ENCODE data around the gene ZNF616.

ZNF616 gene

GRCh38 chr19:52142001-52142595, 2.4 kb upstream of the ZNF616 start:
- ChIA-PET CTCF (interaction anchor here (0.9 kb wide), 1 partner anchor 47 kb away, joined by 4 read pairs; no protein-coding TSS in a partner anchor), POLR2A (interaction anchor here (0.6 kb wide), 1 partner anchor 47 kb away, joined by 3 read pairs; the partner anchor contains the start of gene PPP2R1A)
- DNase-seq (ENCODE audit: extremely low spot score): no peak

DNA sequence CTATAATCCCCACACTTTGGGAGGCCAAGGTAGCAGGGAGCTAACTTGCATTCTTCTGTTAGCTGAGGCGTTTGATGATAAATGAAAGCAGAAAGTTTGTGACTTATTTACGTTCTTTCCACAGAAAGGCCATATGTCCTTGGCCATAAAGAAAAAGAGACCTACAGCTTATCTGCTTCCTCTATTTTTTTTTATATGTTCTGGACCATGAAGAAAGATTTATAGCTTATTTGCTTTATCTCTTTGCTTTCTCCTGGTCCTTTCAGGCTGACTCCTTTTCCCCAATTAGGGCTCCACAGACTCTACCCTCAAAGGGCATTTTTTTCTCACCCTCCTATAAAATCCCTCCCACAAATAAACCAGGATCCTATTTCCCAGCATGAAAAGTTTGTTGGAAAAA, 1.5 kb upstream of the ZNF616 start:
- TF ChIP-seq L3MBTL2 (conservative IDR thresholded peaks at IDR 0.05) (no peak), HDGF (IDR thresholded peaks at IDR 0.05; ENCODE audit: borderline replicate concordance) (no peak), TARDBP (IDR thresholded peaks at IDR 0.05) (no peak), LEF1 (IDR thresholded peaks at IDR 0.05; ENCODE audit: borderline replicate concordance) (no peak), SUZ12 (IDR thresholded peaks at IDR 0.05) (no peak), PKNOX1 (IDR thresholded peaks at IDR 0.05) (no peak), CTBP1 (IDR thresholded peaks at IDR 0.05; ENCODE audit: borderline replicate concordance) (no peak), BHLHE40 (IDR thresholded peaks at IDR 0.05; ENCODE audit: borderline replicate concordance) (no peak), FOXM1 (IDR thresholded peaks at IDR 0.05; ENCODE audit: borderline replicate concordance) (no peak), FOXK2 (IDR thresholded peaks at IDR 0.05) (no peak)
- ChIA-PET CTCF (interaction anchor here (0.9 kb wide), 1 partner anchor 48 kb away, joined by 4 read pairs; no protein-coding TSS in a partner anchor), POLR2A (interaction anchor here (0.6 to 1.2 kb wide), 2 partner anchors 48 kb away, joined by 3 to 7 read pairs; partner anchors contain the start of gene PPP2R1A)
- DNase-seq (ENCODE audit: extremely low spot score): no peak

More at GRCh38 chr19:52142001-52142595, 2.4 kb upstream of the ZNF616 start:
- TF ChIP-seq L3MBTL2 (conservative IDR thresholded peaks at IDR 0.05) (no peak), TARDBP (IDR thresholded peaks at IDR 0.05) (no peak), HDGF (IDR thresholded peaks at IDR 0.05; ENCODE audit: borderline replicate concordance) (no peak), ELF4 (IDR thresholded peaks at IDR 0.05) (no peak), SP1 (IDR thresholded peaks at IDR 0.05) (no peak)

GRCh38 chr19:52140032-52140710, 433 bp upstream of the ZNF616 start:
- POLR2A ChIA-PET: interaction anchor here (1.2 kb wide), 1 partner anchor 49 kb away, joined by 7 read pairs; the partner anchor contains the start of gene PPP2R1A
- CTCF ChIA-PET: interaction anchor here (1.1 kb wide), 1 partner anchor 49 kb away, joined by 5 read pairs; no protein-coding TSS in a partner anchor
- DNase-seq (ENCODE audit: extremely low spot score): peak; percentile 98
- TF ChIP-seq ELF4 (IDR thresholded peaks at IDR 0.05): no peak; the same call in 1 of the 2 replicates
- no peak for TF ChIP-seq CTBP1 (IDR thresholded peaks at IDR 0.05; ENCODE audit: borderline replicate concordance)
- no peak for TF ChIP-seq ZNF384 (IDR thresholded peaks at IDR 0.05)
- no peak for TF ChIP-seq ARNT (IDR thresholded peaks at IDR 0.05)
- no peak for TF ChIP-seq PKNOX1 (IDR thresholded peaks at IDR 0.05)
- TF ChIP-seq NFRKB (IDR thresholded peaks at IDR 0.05): no peak
- TF ChIP-seq HDGF (IDR thresholded peaks at IDR 0.05; ENCODE audit: borderline replicate concordance): no peak
- no peak for TF ChIP-seq SUZ12 (IDR thresholded peaks at IDR 0.05)
- TF ChIP-seq FOXK2 (IDR thresholded peaks at IDR 0.05): no peak
- no peak for TF ChIP-seq TARDBP (IDR thresholded peaks at IDR 0.05)
- TF ChIP-seq FOXA1 (IDR thresholded peaks at IDR 0.05): no peak
- TF ChIP-seq L3MBTL2 (conservative IDR thresholded peaks at IDR 0.05): no peak; the same call in 1 of the 2 replicates
- no peak for TF ChIP-seq FOXM1 (IDR thresholded peaks at IDR 0.05; ENCODE audit: borderline replicate concordance)
- TF ChIP-seq BHLHE40 (IDR thresholded peaks at IDR 0.05; ENCODE audit: borderline replicate concordance): no peak

DNA sequence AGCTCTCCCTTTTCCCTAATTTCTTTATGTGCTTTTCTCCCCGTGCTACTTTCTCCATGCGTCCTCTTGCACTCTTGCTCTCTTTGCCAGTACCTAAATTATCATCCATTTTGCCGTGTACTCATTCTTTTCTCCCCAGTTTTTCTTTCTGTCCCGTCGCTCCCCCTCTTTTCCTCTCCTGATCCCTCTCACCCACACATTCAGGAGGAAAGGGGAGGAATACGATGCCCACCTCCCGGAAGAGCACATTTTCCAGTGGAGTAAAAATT, 821 bp downstream of the ZNF616 start:
- CTCF ChIA-PET: no interaction called here
- DNase-seq (ENCODE audit: extremely low spot score): no peak
- POLR2A ChIA-PET: interaction anchor here (1.1 kb wide), 1 partner anchor 98 kb away, joined by 3 read pairs; no protein-coding TSS in a partner anchor
- TF ChIP-seq LEF1 (IDR thresholded peaks at IDR 0.05; ENCODE audit: borderline replicate concordance): no peak
- TF ChIP-seq FOXA1 (IDR thresholded peaks at IDR 0.05): no peak
- no peak for TF ChIP-seq ELF4 (IDR thresholded peaks at IDR 0.05)
- TF ChIP-seq FOXM1 (IDR thresholded peaks at IDR 0.05; ENCODE audit: borderline replicate concordance): no peak
- TF ChIP-seq PKNOX1 (IDR thresholded peaks at IDR 0.05): no peak
- TF ChIP-seq SP1 (IDR thresholded peaks at IDR 0.05): no peak
- TF ChIP-seq TARDBP (IDR thresholded peaks at IDR 0.05): no peak

DNA sequence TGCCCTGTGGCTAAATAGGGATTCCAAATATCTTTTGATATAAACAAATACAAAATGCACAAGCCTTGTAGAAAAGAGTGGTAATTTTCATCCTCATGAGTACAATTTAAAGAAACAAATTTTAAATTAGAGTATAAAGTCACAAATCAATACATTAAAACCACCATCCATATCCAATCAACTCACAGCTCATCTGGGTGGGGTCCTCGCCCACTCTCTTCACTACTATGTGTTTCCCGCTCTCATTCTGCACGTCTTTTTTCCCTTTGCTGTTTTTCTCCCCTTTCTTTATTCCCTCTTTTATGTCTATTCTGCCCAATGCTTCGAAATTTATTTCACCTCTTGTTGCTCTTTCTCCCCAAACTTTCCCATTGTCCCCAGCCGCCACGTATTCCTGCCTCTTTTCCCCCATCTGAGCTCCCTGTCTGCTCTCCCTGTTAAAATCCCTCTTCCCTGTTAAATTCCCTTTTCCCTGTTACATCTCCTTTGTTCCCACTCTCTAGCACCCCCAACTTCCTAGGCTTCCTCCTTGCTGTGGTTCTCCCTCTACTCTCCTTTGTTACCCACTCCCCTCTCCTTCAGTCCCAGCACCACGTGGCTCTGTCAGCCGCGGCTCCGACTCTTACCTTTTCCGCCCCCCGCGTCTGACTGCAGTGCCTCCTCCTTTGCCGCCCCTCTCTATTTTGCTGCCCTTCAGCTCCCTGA, 1.3 kb downstream of the ZNF616 start:
- TF ChIP-seq ZNF384 (IDR thresholded peaks at IDR 0.05): no peak
- peak; percentile 65 for TF ChIP-seq L3MBTL2 (conservative IDR thresholded peaks at IDR 0.05)
- peak; percentile 12 for DNase-seq (ENCODE audit: extremely low spot score)
- POLR2A ChIA-PET: interaction anchor here (1.1 kb wide), 1 partner anchor 99 kb away, joined by 3 read pairs; no protein-coding TSS in a partner anchor
- CTCF ChIA-PET: no interaction called here

DNA sequence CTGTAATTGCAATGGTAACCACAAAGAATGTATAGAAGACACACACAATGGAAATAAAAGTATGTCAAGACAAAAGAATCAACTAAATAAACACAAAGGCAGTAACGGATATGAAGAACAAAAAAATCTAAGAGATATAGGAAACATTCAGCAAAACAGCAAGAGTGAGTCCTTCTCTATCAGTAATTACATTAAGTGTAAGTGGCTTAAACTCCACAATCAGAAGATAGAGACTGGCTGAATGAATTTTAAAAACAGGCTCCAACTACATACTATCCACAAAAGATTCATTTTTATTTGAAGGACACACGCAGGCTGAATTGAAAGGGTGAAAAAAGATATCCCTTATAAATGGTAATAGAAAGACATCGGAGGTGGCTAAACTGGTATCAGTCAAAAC, 19.5 kb downstream of the ZNF616 start:
- CTCF ChIA-PET: no interaction called here
- TF ChIP-seq HDGF (IDR thresholded peaks at IDR 0.05; ENCODE audit: borderline replicate concordance) (no peak), ELF4 (IDR thresholded peaks at IDR 0.05) (no peak), BHLHE40 (IDR thresholded peaks at IDR 0.05; ENCODE audit: borderline replicate concordance) (no peak), FOXM1 (IDR thresholded peaks at IDR 0.05; ENCODE audit: borderline replicate concordance) (no peak), LEF1 (IDR thresholded peaks at IDR 0.05; ENCODE audit: borderline replicate concordance) (no peak)
- no peak for DNase-seq (ENCODE audit: extremely low spot score)
- POLR2A ChIA-PET: no interaction called here

Data from HEK293T (cell line).